Measurements from ENCODE around the gene FOXO6. TPM values are rescaled to one million over a fixed set of nuclear protein-coding genes. Genes with fewer than 3 reads are reported as not detected.

Gene FOXO6
- total and polyA plus RNA-seq, 9 of the 15 experiments (the other 6 are each of a cell fraction or from before 2014, with no cell fraction given), result 0.04 to 0.31 (median 0.12) TPM; not detected in 5

- Histone ChIP-seq H3K27me3 (ENCODE audit: control insufficient read depth in 2 of 2, insufficient read depth in 2 of 2, low read length in 2 of 2) (peaks cover 0 to 11% of the 10 kb centered on the region in 2 experiments; a peak in 2 of 5 replicates), H3K9ac (ENCODE audit: insufficient read depth in 1 of 2, low read depth in 2 of 2, low read length in 2 of 2) (no peak overlapping the region), H3K9me3 (replicated peaks; ENCODE audit: control insufficient read depth, insufficient read depth, low read depth, low read length) (no peaks in the 10 kb centered on the region), H3K4me1 (replicated peaks in 1 of 2; ENCODE audit: control insufficient read depth in 2 of 2, insufficient read depth in 2 of 2, low read length in 2 of 2) (no peaks in the 10 kb centered on the region; a peak in 2 of 5 replicates), H3K4me2 (ENCODE audit: insufficient read depth, low read length) (no peak overlapping the region), H3K9me1 (ENCODE audit: control insufficient read depth, insufficient read depth, low read length) (no peaks in the 10 kb centered on the region), H3K27ac (ENCODE audit: extremely low read depth, low read depth, low read length) (no peak overlapping the region), H4K20me1 (replicated peaks; ENCODE audit: control insufficient read depth, insufficient read depth, low read length) (no peaks in the 10 kb centered on the region), H2AFZ (ENCODE audit: low read depth, low read length) (no peak overlapping the region), H3K36me3 (ENCODE audit: control insufficient read depth, insufficient read depth, low read length) (no peaks in the 10 kb centered on the region), H3K4me3 (no peak overlapping the region), H3K79me2 (ENCODE audit: control insufficient read depth, insufficient read depth, low read length) (no peaks in the 10 kb centered on the region)
- in situ Hi-C loops (cut with MboI), result no loop called here
- DNase-seq (ENCODE audit: extremely low read depth in 1 of 4, low spot score in 3 of 4), result no peak
- intact Hi-C loops (cut with micrococcal nuclease), result no loop called here
- BruUV-seq (replicated peaks), result no TSS peak
- TF ChIP-seq KLF10 (CRISPR knock-in tag; IDR thresholded peaks at IDR 0.05), result no peak
- TF ChIP-seq ZNF121 (CRISPR knock-in tag; conservative IDR thresholded peaks at IDR 0.05), result 0 out of 2 replicates have a peak, but pooled peaks have one; percentile 28
- no peak for FAIRE-seq
- 1% methylated on average over 4 of the region's 4 CpGs for WGBS (ENCODE audit: insufficient coverage, low coverage, missing lambda C conversion rate)
- ChIA-PET POLR2A (interaction anchor here (0.6 to 1.1 kb wide), 2 partner anchors 11 to 65 kb away, joined by 3 read pairs; no protein-coding TSS in a partner anchor), CTCF (ENCODE audit: low intra/inter-chr PET ratio) (no interaction called here)
- ATAC-seq, result no peak
Observed at GRCh38 chr1:41348394-41348793, 12.8 kb upstream of the FOXO6 start.

- intact Hi-C loops (cut with micrococcal nuclease), result no loop called here
- POLR2A ChIA-PET, result interaction anchor here (1.3 kb wide), 1 partner anchor 10 kb away, joined by 3 read pairs; no protein-coding TSS in a partner anchor
Observed at GRCh38 chr1:41349361-41350054, 11.7 kb upstream of the FOXO6 start.

More at GRCh38 chr1:41349361-41350054, 11.7 kb upstream of the FOXO6 start:
- 9% methylated on average over 8 of the region's 8 CpGs for WGBS (ENCODE audit: insufficient coverage, low coverage, missing lambda C conversion rate)
- no peak for TF ChIP-seq ZNF224 (CRISPR knock-in tag; IDR thresholded peaks at IDR 0.05)
- TF ChIP-seq MTA3 (IDR thresholded peaks at IDR 0.05; ENCODE audit: borderline replicate concordance), result no peak
- TF ChIP-seq ARID3A (IDR thresholded peaks at IDR 0.05; ENCODE audit: borderline replicate concordance, low read depth, low read length), result no peak
- TF ChIP-seq E2F5 (CRISPR knock-in tag; IDR thresholded peaks at IDR 0.05), result no peak
- no peak for TF ChIP-seq NFXL1 (CRISPR knock-in tag; IDR thresholded peaks at IDR 0.05)
- TF ChIP-seq BRCA1 (IDR thresholded peaks at IDR 0.05), result no peak
- no peak for TF ChIP-seq BRCA1 (CRISPR knock-in tag; IDR thresholded peaks at IDR 0.05)
- H4K20me1 ChIP-seq (replicated peaks; ENCODE audit: control insufficient read depth, insufficient read depth, low read length), result no peaks in the 10 kb centered on the region
- ATAC-seq, result no peak
- H3K4me2 ChIP-seq (ENCODE audit: insufficient read depth, low read length), result no peak overlapping the region
- H3K4me3 ChIP-seq, result no peak overlapping the region
- peaks cover 0 to 8% of the 10 kb centered on the region in 2 experiments; a peak in 2 of 5 replicates for H3K27me3 ChIP-seq (ENCODE audit: control insufficient read depth in 2 of 2, insufficient read depth in 2 of 2, low read length in 2 of 2)
- no peak overlapping the region for H3K27ac ChIP-seq (ENCODE audit: extremely low read depth, low read depth, low read length)
- no peaks in the 10 kb centered on the region for H3K79me2 ChIP-seq (ENCODE audit: control insufficient read depth, insufficient read depth, low read length)
- no peaks in the 10 kb centered on the region for H3K9me3 ChIP-seq (replicated peaks; ENCODE audit: control insufficient read depth, insufficient read depth, low read depth, low read length)
- no peak for FAIRE-seq
- no peak overlapping the region for H3K9ac ChIP-seq (ENCODE audit: insufficient read depth in 1 of 2, low read depth in 2 of 2, low read length in 2 of 2)
- H3K9me1 ChIP-seq (ENCODE audit: control insufficient read depth, insufficient read depth, low read length), result no peaks in the 10 kb centered on the region
- DNase-seq (ENCODE audit: extremely low read depth in 1 of 4, low spot score in 3 of 4), result no peak
- no peak overlapping the region for H2AFZ ChIP-seq (ENCODE audit: low read depth, low read length)
- no TSS peak for BruUV-seq (replicated peaks)
- in situ Hi-C loops (cut with MboI), result no loop called here
- peaks cover 0 to 3% of the 10 kb centered on the region in 2 experiments; a peak in 2 of 5 replicates for H3K4me1 ChIP-seq (replicated peaks in 1 of 2; ENCODE audit: control insufficient read depth in 2 of 2, insufficient read depth in 2 of 2, low read length in 2 of 2)
- CTCF ChIA-PET (ENCODE audit: low intra/inter-chr PET ratio), result no interaction called here
- H3K36me3 ChIP-seq (ENCODE audit: control insufficient read depth, insufficient read depth, low read length), result no peaks in the 10 kb centered on the region

All from K562 (cell line).